K562 (cell line): Measurements from ENCODE around the gene PPP1R2C. TPM values are rescaled to one million over a fixed set of nuclear protein-coding genes. Genes with fewer than 3 reads are reported as not detected.

Experiments used
- ATAC-seq: fragments of 200-7000 bp; cut with Tn5 transposase; 3 replicates; pipeline ENCODE4 v1.9.1; 2020; ENCODE audit warnings: moderate library complexity
- BruUV-seq: library from RNA; stranded (reverse); fragments of 400-500 nt; replicated peaks from 2 replicates; lab custom pipeline; 2021; lab: Mats Ljungman, UMichigan
- CTCF ChIA-PET: fragments of 300-600 bp; formaldehyde crosslinking; extraction: SDS; loops from one replicate; lab custom pipeline; 2021; ENCODE audit warnings: low intra/inter-chr PET ratio; lab: Yijun Ruan, JAX
- POLR2A ChIA-PET: fragments of 300-600, 350-650 bp; sonication (Branson Sonifier 250); formaldehyde crosslinking; extraction: SDS; loops from one replicate; lab custom pipeline; 2021; ENCODE audit warnings: antibody characterized with exemption, inconsistent platforms; lab: Yijun Ruan, JAX
- DNase-seq, 4 experiments: peaks; one replicate each; pipeline versions ENCODE4 v3.0.0 to v3.0.0-alpha.2; 2011 to 2018; ENCODE audit warnings: low spot score in 3 of 4, mixed read lengths in 3 of 4; ENCODE audit errors: extremely low read depth in 1 of 4
- FAIRE-seq: peaks from 2 replicates; lab custom pipeline; 2011; peaks lifted over from hg19 to GRCh38; lab: Jason Lieb, UNC
- H2AFZ ChIP-seq: 2 replicates; pipeline ENCODE4 v1.6.0; 2011; ENCODE audit warnings: low read depth, low read length, control low read depth, inconsistent platforms
- H3K27ac ChIP-seq: fragments of 200-600 bp; 3 replicates; pipeline ENCODE4 v1.8.0; 2011; ENCODE audit warnings: low read depth, mild to moderate bottlenecking, control low read depth, inconsistent platforms, low read length, moderate library complexity, mixed read lengths; ENCODE audit errors: extremely low read depth
- H3K27me3 ChIP-seq, 2 experiments: fragments of 300-600 bp in 1 of 2; 2 replicates in 1 of 2; 3 replicates in 1 of 2; pipeline versions ENCODE4 v1.6.0 to v1.8.0; 2011; ENCODE audit warnings: inconsistent platforms in 2 of 2, low read length in 2 of 2, mild to moderate bottlenecking in 1 of 2, mixed read lengths in 1 of 2, moderate library complexity in 1 of 2; ENCODE audit not compliant: control insufficient read depth in 2 of 2, insufficient read depth in 2 of 2
- H3K36me3 ChIP-seq: fragments of 300-600 bp; 3 replicates; pipeline ENCODE4 v1.8.0; 2011; ENCODE audit warnings: mild to moderate bottlenecking, low read length, inconsistent platforms; ENCODE audit not compliant: control insufficient read depth, insufficient read depth
- H3K4me1 ChIP-seq, 2 experiments: fragments of 200-600 bp in 1 of 2; replicated peaks in 1 of 2; 2 replicates in 1 of 2; 3 replicates in 1 of 2; pipeline versions ENCODE4 v1.5.1 to v1.8.0; 2011; ENCODE audit warnings: inconsistent platforms in 2 of 2, low read length in 2 of 2, mild to moderate bottlenecking in 1 of 2, mixed read lengths in 1 of 2, moderate library complexity in 1 of 2; ENCODE audit not compliant: control insufficient read depth in 2 of 2, insufficient read depth in 2 of 2
- H3K4me2 ChIP-seq: 2 replicates; pipeline ENCODE4 v1.6.1; 2011; ENCODE audit warnings: low read length, control low read depth, inconsistent platforms, mixed read lengths; ENCODE audit not compliant: insufficient read depth
- H3K4me3 ChIP-seq: fragments of 200-600 bp; sonication (generic), shearing (Covaris generic); 2 replicates; pipeline ENCODE4 v1.5.1; 2016; ENCODE audit warnings: control low read depth, inconsistent platforms
- H3K79me2 ChIP-seq: fragments of 200-600 bp; 3 replicates; pipeline ENCODE4 v1.8.0; 2011; ENCODE audit warnings: low read length, inconsistent platforms; ENCODE audit not compliant: control insufficient read depth, insufficient read depth
- H3K9ac ChIP-seq, 2 experiments: 2 replicates each; pipeline versions ENCODE4 v1.6.0 to v1.6.1; 2011; ENCODE audit warnings: low read depth in 2 of 2, low read length in 2 of 2, control low read depth in 1 of 2, inconsistent platforms in 1 of 2, mild to moderate bottlenecking in 1 of 2, mixed read lengths in 1 of 2; ENCODE audit not compliant: insufficient read depth in 1 of 2
- H3K9me1 ChIP-seq: one replicate; pipeline ENCODE4 v1.6.0; 2011; ENCODE audit warnings: inconsistent platforms, mild to moderate bottlenecking, low read length, moderate library complexity; ENCODE audit not compliant: control insufficient read depth, insufficient read depth
- H3K9me3 ChIP-seq: replicated peaks from 2 replicates; pipeline ENCODE4 v1.5.1; 2011; ENCODE audit warnings: low read depth, low read length, inconsistent platforms; ENCODE audit not compliant: control insufficient read depth, insufficient read depth
- H4K20me1 ChIP-seq: replicated peaks from 2 replicates; pipeline ENCODE4 v1.6.1; 2011; ENCODE audit warnings: low read length, inconsistent platforms, mixed read lengths; ENCODE audit not compliant: control insufficient read depth, insufficient read depth
- ELK1 ChIP-seq: sonication (generic); formaldehyde crosslinking; IDR thresholded peaks from 2 replicates; pipeline ENCODE4 v1.8.1; 2022; ENCODE audit warnings: missing genetic modification reagents
- ERF ChIP-seq: fragments of 450-650 bp; formaldehyde crosslinking; IDR thresholded peaks from 2 replicates; pipeline ENCODE4 v1.4.0; 2020; ENCODE audit warnings: mild to moderate bottlenecking, mixed read lengths
- MEIS2 ChIP-seq: fragments of 450-650 bp; IDR thresholded peaks from 2 replicates; pipeline ENCODE4 v1.6.1; 2014; ENCODE audit warnings: mild to moderate bottlenecking; ENCODE audit not compliant: partially characterized antibody
- MYBL2 ChIP-seq, 2 experiments: fragments of 450-650 bp in 1 of 2; sonication (generic) in 1 of 2; formaldehyde crosslinking in 1 of 2; IDR thresholded peaks; 2 replicates each; pipeline versions ENCODE4 v1.6.1 to v1.8.1; 2017 to 2022; ENCODE audit warnings: borderline replicate concordance in 1 of 2, inconsistent platforms in 1 of 2, low read depth in 1 of 2, mild to moderate bottlenecking in 1 of 2, missing genetic modification reagents in 1 of 2, moderate library complexity in 1 of 2
- PHTF2 ChIP-seq: fragments of 250-450 bp; sonication (Bioruptor Pico); IDR thresholded peaks from 2 replicates; pipeline ENCODE4 v1.5.0; 2021; ENCODE audit warnings: mild to moderate bottlenecking
- WGBS: fragments of 100-300 bp; shearing (Covaris generic); methylation state at CpG from one replicate; pipeline ENCODE4 v1.1.6; 2016; ENCODE audit warnings: low coverage, mixed read lengths; ENCODE audit not compliant: insufficient coverage; ENCODE audit errors: missing lambda C conversion rate; 5-methylcytosine and 5-hydroxymethylcytosine counted together
- in situ Hi-C: fragments of 300-500 bp; cut with MboI; formaldehyde crosslinking; loops from 4 replicates; pipeline ENCODE4 v1.15.0; 2018; ENCODE audit warnings: inconsistent platforms, mixed read lengths
- intact Hi-C: fragments of 100-400 bp; cut with micrococcal nuclease; formaldehyde crosslinking; loops from 2 replicates; pipeline ENCODE4 v1.14.2; 2022
- polyA plus RNA-seq, 8 experiments: library from polyadenylated mRNA; depleted of rRNA in 4 of 8; stranded (reverse) in 5 of 8; unstranded in 3 of 8; fragments of >200 nt; fragmentation: Nextera tagmentation in 2 of 8; fragmentation: Illumina TruSeq in 1 of 8; extraction: Ambion mirVana in 2 of 8; extraction: Trizol in 1 of 8; gene quantifications; 2 replicates each; pipeline versions ENCODE4 v1.2.1 to v1.2.3, GENCODE V29; 2011 to 2014; ENCODE audit warnings: inconsistent platforms in 1 of 8, missing spikeins in 1 of 8
- total RNA-seq, 7 experiments: library from RNA; depleted of rRNA in 6 of 7; stranded (reverse); fragments of >200 nt in 6 of 7; fragmentation: Illumina TruSeq in 2 of 7; extraction: Trizol in 2 of 7; gene quantifications; 2 replicates each; pipeline versions ENCODE4 v1.2.1 to v1.2.3, GENCODE V29; 2011 to 2021; ENCODE audit warnings: low replicate concordance in 1 of 7

PPP1R2C gene
- total and polyA plus RNA-seq, 9 of the 15 experiments (the other 6 are each of a cell fraction or from before 2014, with no cell fraction given): not detected

DNA sequence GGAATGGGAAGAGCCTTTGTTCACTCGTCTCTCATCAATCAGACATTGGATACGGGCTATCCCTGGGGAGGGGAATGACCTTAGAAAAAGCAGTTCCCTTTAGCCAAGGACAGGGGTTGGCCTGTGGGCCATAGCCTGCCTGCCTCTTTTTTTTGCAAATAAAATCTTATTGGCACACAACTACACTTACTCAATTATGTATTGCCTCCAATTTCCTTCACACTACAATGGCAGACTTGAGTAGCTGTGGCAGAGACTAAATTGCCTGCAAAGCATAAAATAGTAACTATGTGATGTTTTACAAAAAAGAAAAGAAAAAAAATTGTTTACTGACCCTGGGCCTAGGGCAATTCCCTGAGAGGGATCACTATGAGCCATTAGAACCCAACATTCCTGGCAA, 23.4 kb downstream of the PPP1R2C start (continued):
- TF ChIP-seq ERF (CRISPR knock-in tag): no peak

- 0% methylated on average over 2 of the region's 2 CpGs for WGBS
- TF ChIP-seq MYBL2 (IDR thresholded peaks at IDR 0.05; ENCODE audit: low read depth): no peak
- TF ChIP-seq MYBL2 (CRISPR knock-in tag; IDR thresholded peaks at IDR 0.05; ENCODE audit: borderline replicate concordance): no peak
- no peak for TF ChIP-seq MEIS2
- no peak for TF ChIP-seq ELK1 (CRISPR knock-in tag)
- TF ChIP-seq PHTF2: no peak
- no TSS peak for BruUV-seq
- H3K9ac ChIP-seq: no peak overlapping the region
- no peaks in the 10 kb centered on the region for H3K79me2 ChIP-seq
- ChIA-PET POLR2A (no interaction called here), CTCF (no interaction called here)
- H3K4me3 ChIP-seq: no peak overlapping the region
- H3K4me2 ChIP-seq: no peak overlapping the region
- H3K9me3 ChIP-seq: no peaks in the 10 kb centered on the region
- DNase-seq (no peak), ATAC-seq (no peak), FAIRE-seq (no peak)
- no peaks in the 10 kb centered on the region for H3K36me3 ChIP-seq
- no peaks in the 10 kb centered on the region for H4K20me1 ChIP-seq
- H3K9me1 ChIP-seq: no peaks in the 10 kb centered on the region
- intact Hi-C loops (no loop called here), in situ Hi-C loops (no loop called here)
- no peaks in the 10 kb centered on the region for H3K27me3 ChIP-seq
- H3K27ac ChIP-seq: no peak overlapping the region
- H2AFZ ChIP-seq: no peak overlapping the region
- H3K4me1 ChIP-seq: no peaks in the 10 kb centered on the region
These were observed 23.8 kb downstream of the PPP1R2C start for GRCh38 chrX:42754115-42754514.
